Hepatocyte (in vitro differentiated cells): Measurements from ENCODE around the gene CIDEA. TPM values are rescaled to one million over a fixed set of nuclear protein-coding genes. Genes with fewer than 3 reads are reported as not detected.

Source experiments
- DNase-seq: peaks from one replicate; pipeline ENCODE4 v3.0.0-alpha.2; 2016; ENCODE audit warnings: low spot score
- H2AFZ ChIP-seq: fragments of 200-600 bp; sonication (generic); 2 replicates; pipeline ENCODE4 v1.6.0; 2016; ENCODE audit warnings: antibody characterized with exemption, mild to moderate bottlenecking
- H3K27ac ChIP-seq: fragments of 200-600 bp; sonication (generic); 2 replicates; pipeline ENCODE4 v1.5.1; 2016; ENCODE audit warnings: mild to moderate bottlenecking
- H3K27me3 ChIP-seq: fragments of 200-600 bp; sonication (generic); 2 replicates; pipeline ENCODE4 v1.6.1; 2016
- H3K36me3 ChIP-seq: fragments of 200-600 bp; sonication (generic); replicated peaks from 2 replicates; pipeline ENCODE4 v1.5.1; 2016; ENCODE audit warnings: low read depth; ENCODE audit not compliant: insufficient read depth
- H3K4me1 ChIP-seq: fragments of 200-600 bp; sonication (generic); 2 replicates; pipeline ENCODE4 v1.5.1; 2016; ENCODE audit warnings: mild to moderate bottlenecking, moderate library complexity; ENCODE audit not compliant: insufficient read depth
- H3K4me2 ChIP-seq: fragments of 200-600 bp; sonication (generic); 2 replicates; pipeline ENCODE4 v1.6.0; 2016
- H3K4me3 ChIP-seq: fragments of 200-600 bp; sonication (generic); 2 replicates; pipeline ENCODE4 v1.5.1; 2016; ENCODE audit warnings: mild to moderate bottlenecking
- H3K79me2 ChIP-seq: fragments of 200-600 bp; sonication (generic); 2 replicates; pipeline ENCODE4 v1.6.0; 2017; ENCODE audit warnings: mild to moderate bottlenecking
- H3K9me2 ChIP-seq: fragments of 200-600 bp; sonication (generic); replicated peaks from 2 replicates; pipeline ENCODE4 v1.6.0; 2017; ENCODE audit warnings: mild to moderate bottlenecking; ENCODE audit not compliant: insufficient read depth
- H3K9me3 ChIP-seq: fragments of 200-600 bp; sonication (generic); 2 replicates; pipeline ENCODE4 v1.5.1; 2016; ENCODE audit warnings: low read depth, mild to moderate bottlenecking
- H4K20me1 ChIP-seq: fragments of 200-600 bp; sonication (generic); 2 replicates; pipeline ENCODE4 v1.6.0; 2016; ENCODE audit warnings: mild to moderate bottlenecking; ENCODE audit not compliant: insufficient read depth, poor library complexity, severe bottlenecking
- EZH2 ChIP-seq: fragments of 200-600 bp; sonication (generic); IDR thresholded peaks from 2 replicates; pipeline ENCODE4 v1.6.1; 2016; ENCODE audit warnings: antibody characterized with exemption, mild to moderate bottlenecking, borderline replicate concordance
- EZH2phosphoT487 ChIP-seq: fragments of 200-600 bp; sonication (generic); IDR thresholded peaks from one replicate; pipeline ENCODE4 v1.6.1; 2018; ENCODE audit warnings: antibody characterized with exemption, mild to moderate bottlenecking, low read depth, moderate library complexity; ENCODE audit not compliant: unreplicated experiment, severe bottlenecking
- WGBS: methylation state at CpG from one replicate; pipeline ENCODE4 v1.1.6; 2016; ENCODE audit warnings: low lambda C conversion rate; ENCODE audit errors: missing lambda C conversion rate; 5-methylcytosine and 5-hydroxymethylcytosine counted together
- polyA plus RNA-seq: library from polyadenylated mRNA; unstranded; fragments of >200 nt; fragmentation: Nextera tagmentation; extraction: Ambion mirVana; gene quantifications from 2 replicates; pipeline ENCODE4 v1.2.1, GENCODE V29; 2016
- total RNA-seq: library from RNA; depleted of rRNA; stranded (reverse); fragments of >200 nt; gene quantifications from 2 replicates; pipeline ENCODE4 v1.2.3, GENCODE V29; 2014
- TF ChIP-seq, protein P1 (sequence below): fragments of 200-600 bp; sonication (generic); IDR thresholded peaks from 2 replicates; pipeline ENCODE4 v1.5.1; 2016; ENCODE audit warnings: antibody characterized with exemption, mild to moderate bottlenecking; ENCODE audit not compliant: poor library complexity

Gene CIDEA
- total and polyA plus RNA-seq, 2 experiments from 2014 or later: not detected

- Histone ChIP-seq H3K79me2 (no peaks in the 10 kb centered on the region), H3K9me3 (no peaks in the 10 kb centered on the region), H3K4me3 (no peak overlapping the region), H3K4me2 (no peak overlapping the region), H3K27ac (no peak overlapping the region), H2AFZ (no peak overlapping the region), H4K20me1 (no peaks in the 10 kb centered on the region), H3K27me3 (peaks cover 2% of the 10 kb centered on the region), H3K9me2 (no peaks in the 10 kb centered on the region), H3K4me1 (no peaks in the 10 kb centered on the region), H3K36me3 (no peaks in the 10 kb centered on the region)
- 93% methylated on average over 13 of the region's 16 CpGs for WGBS
- TF ChIP-seq, protein P1, sequence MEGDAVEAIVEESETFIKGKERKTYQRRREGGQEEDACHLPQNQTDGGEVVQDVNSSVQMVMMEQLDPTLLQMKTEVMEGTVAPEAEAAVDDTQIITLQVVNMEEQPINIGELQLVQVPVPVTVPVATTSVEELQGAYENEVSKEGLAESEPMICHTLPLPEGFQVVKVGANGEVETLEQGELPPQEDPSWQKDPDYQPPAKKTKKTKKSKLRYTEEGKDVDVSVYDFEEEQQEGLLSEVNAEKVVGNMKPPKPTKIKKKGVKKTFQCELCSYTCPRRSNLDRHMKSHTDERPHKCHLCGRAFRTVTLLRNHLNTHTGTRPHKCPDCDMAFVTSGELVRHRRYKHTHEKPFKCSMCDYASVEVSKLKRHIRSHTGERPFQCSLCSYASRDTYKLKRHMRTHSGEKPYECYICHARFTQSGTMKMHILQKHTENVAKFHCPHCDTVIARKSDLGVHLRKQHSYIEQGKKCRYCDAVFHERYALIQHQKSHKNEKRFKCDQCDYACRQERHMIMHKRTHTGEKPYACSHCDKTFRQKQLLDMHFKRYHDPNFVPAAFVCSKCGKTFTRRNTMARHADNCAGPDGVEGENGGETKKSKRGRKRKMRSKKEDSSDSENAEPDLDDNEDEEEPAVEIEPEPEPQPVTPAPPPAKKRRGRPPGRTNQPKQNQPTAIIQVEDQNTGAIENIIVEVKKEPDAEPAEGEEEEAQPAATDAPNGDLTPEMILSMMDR: no peak
- TF ChIP-seq EZH2 (no peak), EZH2phosphoT487 (no peak)
- no peak for DNase-seq
Observed at GRCh38 chr18:12236141-12236540, 18.0 kb upstream of the CIDEA start.

GRCh38 chr18:12236934-12237832 is 17.0 kb upstream of the CIDEA start:
- H3K36me3 ChIP-seq: no peaks in the 10 kb centered on the region
- no peak for TF ChIP-seq EZH2
- TF ChIP-seq, protein P1: peak; percentile 91
- H3K27me3 ChIP-seq: peaks cover 6% of the 10 kb centered on the region
- no peaks in the 10 kb centered on the region for H3K4me1 ChIP-seq
- no peaks in the 10 kb centered on the region for H3K79me2 ChIP-seq
- H4K20me1 ChIP-seq: no peaks in the 10 kb centered on the region
- no peak overlapping the region for H3K4me3 ChIP-seq
- H3K9me3 ChIP-seq: no peaks in the 10 kb centered on the region
- peak; percentile 84 for DNase-seq
- no peaks in the 10 kb centered on the region for H3K9me2 ChIP-seq
- WGBS: 45% methylated on average over 30 of the region's 33 CpGs
- no peak overlapping the region for H3K27ac ChIP-seq
- H2AFZ ChIP-seq: peak overlapping the region; percentile 21
- peak overlapping the region; percentile 58 for H3K4me2 ChIP-seq

- H3K4me2 ChIP-seq: no peak overlapping the region
- peaks cover 6% of the 10 kb centered on the region for H3K27me3 ChIP-seq
- no peaks in the 10 kb centered on the region for H4K20me1 ChIP-seq
- H3K9me2 ChIP-seq: no peaks in the 10 kb centered on the region
- H2AFZ ChIP-seq: no peak overlapping the region
- no peaks in the 10 kb centered on the region for H3K9me3 ChIP-seq
- no peak overlapping the region for H3K27ac ChIP-seq
- H3K4me1 ChIP-seq: no peaks in the 10 kb centered on the region
- 58% methylated on average over 3 of the region's 3 CpGs for WGBS
- H3K4me3 ChIP-seq: no peak overlapping the region
- no peak for DNase-seq
- TF ChIP-seq, protein P1: no peak
- TF ChIP-seq EZH2 (no peak), EZH2phosphoT487 (no peak)
- no peaks in the 10 kb centered on the region for H3K79me2 ChIP-seq
- H3K36me3 ChIP-seq: no peaks in the 10 kb centered on the region
Observed at GRCh38 chr18:12238826-12239225, 15.3 kb upstream of the CIDEA start.
